GM21737 (cell line): ENCODE measurements around the gene ITGB2.

Source experiments
- ATAC-seq: cut with Tn5 transposase; IDR thresholded peaks from one replicate; pipeline ENCODE4 v1.9.1; 2021; ENCODE audit warnings: mild to moderate bottlenecking, moderate library complexity; ENCODE audit not compliant: unreplicated experiment

ITGB2 gene

DNA sequence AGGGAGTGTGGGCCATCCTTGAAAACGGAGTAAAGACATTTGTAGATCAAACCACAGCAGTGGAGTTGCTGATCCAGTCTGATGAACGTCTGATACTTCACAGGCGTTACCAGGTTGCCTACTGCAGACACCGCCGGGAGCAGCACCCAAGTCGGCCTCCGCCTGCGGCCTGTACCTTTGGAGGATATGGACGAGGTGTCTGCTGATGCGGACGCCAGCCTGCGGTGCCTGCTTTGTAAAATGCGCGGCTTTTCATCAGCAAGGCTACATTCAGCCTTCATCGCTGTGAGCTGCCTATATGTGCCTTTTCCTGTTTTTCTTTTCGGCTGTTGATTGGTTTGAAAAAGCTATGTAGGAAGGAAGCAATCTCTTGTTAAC, 35.1 kb upstream of the ITGB2 start:
- no peak for ATAC-seq

DNA sequence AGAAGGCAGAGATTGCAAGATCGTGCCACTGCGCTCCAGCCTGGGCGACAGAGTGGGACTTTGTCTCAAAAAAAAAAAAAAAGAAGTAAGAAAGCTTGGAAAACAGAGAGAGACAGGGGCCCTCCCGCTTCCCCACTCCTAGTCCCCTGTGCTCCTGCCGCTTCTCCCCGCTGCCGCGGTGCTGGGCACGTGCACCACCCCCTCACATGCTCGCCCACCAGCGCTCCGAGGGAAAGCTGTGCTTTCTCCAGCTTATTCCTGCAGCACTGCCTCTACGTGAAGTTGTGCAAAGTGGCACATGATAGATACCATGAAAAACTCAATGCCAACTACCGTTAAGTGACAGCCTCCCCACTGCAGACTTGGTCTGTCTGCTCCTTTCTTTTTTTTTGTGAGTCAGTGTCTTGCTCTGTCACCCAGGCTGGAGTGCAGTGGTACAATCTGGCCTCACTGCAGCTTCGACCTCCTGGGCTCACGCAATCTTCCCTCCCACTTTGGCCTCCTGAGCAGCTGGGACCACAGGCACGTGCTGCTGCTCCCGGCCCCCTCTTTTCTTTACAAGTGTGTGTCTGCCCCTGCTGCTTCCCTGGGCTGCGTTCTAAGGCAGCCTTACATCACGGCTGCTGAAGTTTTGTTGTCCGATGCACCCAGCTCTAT, 34.6 kb upstream of the ITGB2 start:
- no peak for ATAC-seq

DNA sequence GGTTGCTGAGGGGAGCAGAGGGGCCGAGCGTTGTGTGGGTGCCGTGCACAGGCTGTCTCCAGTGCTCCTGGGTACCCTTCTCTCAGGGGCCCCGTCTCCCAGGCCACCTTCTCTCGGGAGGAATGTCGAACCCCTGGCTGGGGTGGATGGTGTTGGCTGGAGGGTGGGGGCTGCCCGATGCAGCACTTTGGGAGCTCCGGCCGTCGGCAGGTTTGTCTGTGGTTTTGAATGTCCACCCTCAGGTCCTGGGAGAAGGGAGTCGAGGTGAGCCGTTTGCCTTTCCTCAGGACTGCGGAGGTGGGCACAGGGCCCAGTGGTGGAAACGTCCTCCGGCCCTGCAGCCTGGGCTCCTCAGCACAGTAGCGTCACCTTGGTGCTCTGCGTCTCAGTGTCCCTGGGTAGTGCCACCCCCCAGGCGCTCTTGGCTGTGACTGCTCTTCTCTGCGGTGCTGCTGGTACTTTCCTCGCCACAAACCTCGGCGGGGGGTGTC, 33.6 kb upstream of the ITGB2 start:
- no peak for ATAC-seq

DNA sequence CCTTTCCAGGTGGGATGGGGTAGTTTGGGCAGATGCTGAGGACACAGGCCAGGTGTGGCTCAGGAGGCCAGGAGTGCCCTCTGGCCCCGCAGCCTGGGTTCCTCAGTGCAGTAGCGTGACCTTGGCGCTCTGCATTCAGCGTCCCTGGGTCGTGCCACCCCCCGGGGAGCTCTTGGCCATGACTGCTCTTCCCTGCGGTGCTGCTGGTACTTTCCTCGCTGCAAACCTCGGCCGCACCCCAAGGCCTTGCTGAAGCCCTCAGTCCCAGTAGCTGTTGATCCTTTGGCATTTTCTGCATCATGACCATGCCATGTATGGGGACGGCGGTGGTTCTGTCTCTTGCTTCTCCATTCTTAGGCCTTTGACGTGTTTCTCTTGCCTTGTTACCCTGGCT, 32.9 kb upstream of the ITGB2 start:
- ATAC-seq: no peak

DNA sequence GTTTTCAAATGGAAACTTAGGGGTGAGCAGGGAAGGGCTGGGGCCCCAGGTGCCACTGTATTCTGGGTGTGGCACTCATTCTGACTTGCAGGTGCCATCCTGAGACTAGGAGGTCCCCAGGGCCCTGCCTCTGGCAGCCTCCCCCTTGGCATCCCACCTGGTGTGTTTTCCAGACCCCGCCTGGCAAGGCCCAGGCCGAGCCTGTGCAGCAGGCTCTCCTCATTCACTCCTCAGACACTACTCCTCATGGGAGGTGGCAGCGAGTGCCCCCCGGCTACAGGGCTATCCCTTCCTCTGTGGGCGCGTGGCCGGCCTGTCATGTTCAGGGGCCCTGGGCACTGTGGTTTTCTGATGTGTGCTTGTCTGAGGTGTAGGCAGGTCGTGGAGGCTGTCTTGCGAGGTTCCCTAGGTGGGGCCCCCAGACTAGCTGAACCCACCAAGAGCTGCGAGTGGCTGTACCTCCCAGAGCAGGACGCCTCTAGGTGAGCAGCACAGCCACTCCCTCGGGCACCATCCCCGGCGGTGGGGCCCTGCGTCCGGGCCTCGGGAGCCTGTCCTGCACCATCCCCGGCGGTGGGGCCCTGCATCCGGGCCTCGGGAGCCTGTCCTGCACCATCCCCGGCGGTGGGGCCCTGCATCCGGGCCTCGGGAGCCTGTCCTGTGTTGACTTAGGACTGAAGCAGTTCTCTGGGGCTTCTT, 32.4 kb upstream of the ITGB2 start:
- no peak for ATAC-seq

DNA sequence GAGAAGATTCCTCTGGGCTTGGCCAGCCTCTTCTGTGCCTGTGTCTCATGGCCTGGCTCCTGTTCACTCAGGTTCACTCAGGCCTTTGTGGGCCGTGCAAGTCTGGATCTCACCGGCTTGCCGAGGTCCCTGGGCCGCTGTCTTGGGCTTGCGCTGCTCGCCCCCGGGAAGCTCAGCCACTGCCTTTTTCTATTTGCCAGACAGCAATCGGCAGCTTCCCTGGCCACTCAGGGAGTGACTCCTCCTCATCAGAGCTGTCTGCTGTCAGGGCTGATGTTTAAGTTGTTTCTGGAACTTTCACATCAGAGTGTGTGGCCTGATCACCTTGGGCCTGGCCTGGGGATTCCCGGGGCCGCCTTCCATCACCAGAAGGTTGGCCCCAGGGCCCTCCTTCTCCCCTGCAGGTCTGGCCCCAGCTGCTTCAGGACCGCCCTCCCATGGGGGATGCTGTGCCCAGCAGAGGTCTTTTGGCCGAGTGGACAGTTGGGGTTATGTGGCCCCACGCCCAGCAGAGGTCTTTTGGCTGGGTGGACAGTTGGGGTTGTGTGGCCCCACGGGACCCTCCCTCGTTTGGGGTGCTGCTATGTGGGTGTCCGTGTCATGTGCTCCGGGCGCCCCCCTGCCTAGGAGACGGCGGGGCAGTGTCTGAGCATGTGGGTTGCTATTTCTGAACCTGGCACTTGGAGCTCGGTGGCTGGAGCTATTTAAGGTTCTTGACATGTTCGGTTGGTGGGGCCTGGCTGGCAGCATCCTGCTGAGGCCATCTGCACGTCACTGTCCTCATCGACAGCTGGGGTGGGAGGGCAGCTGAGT, 31.6 kb upstream of the ITGB2 start:
- no peak for ATAC-seq

DNA sequence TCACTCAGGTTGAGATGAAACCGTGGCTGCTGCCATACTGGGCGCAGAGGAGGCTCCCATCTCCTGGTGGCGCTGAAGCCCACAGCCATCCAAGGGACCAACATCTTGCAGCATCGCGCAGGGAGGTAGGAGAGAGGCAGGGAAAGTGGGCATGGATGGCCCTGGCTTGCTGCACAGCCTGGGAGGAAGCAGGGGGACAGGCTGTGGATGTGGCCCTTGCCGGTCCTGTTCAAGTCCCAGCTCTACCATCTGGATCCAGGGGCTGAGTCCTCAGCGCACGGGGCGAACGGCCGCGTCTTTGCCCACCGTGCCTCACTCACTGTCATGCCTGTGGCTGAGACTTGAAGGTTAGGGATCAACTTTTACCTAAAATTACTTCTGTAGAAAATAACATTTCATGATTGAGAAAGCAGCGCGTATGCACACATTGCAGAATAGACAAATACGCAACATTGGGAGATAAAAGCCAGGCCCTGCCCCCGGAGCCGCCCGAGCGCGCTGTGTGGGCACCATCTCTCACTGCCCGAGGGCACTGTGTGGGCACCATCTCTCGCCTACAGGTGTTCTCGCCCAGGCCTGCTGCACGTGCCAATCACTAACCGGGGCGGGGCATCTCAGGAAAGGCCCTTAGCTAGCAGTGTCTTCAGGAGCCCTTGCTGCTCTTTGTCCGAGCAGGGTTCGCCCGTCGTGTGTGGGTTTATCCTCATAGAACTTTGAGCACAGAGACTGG, 30.7 kb upstream of the ITGB2 start:
- no peak for ATAC-seq

DNA sequence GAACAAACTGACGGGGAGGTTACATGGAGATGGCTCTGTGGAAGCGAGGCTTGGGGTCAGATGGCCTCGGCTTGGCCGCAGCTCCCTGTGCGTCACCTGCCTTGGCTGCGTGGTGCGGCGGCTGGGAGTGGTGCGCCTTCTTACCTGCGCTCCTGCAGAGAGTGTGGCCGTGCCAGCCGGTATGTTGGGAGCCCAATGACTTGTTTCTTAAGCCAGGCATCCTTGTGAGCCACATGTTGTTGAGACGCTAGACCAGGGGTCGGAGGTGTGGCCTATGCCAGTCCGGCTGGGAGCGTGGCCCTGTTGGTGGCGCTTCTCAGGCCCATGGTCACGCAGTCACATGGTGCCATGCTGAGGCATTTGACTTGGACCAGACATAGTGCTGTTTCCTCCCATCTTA, 29.7 kb upstream of the ITGB2 start:
- no peak for ATAC-seq

DNA sequence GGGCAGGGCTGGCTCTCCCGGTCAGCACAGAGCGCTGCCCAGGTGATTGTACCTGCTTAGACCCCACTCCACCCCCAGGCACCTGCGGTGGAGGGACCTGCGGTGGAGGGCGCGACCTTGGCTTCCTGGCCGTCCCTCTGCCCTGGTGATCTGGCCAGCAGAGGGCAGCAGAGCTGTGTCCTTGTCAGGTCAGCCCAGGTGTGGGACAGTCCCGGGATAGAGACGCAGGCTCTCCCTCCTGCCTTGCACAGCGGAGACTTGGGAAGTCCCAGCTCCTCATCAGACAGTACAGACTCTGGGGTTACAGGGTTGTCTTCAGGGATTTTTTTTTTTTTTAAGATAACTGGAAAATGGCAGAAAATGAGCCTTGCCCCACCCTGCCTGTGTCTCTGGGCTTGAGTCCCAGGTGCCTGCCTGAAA, 29.1 kb upstream of the ITGB2 start:
- ATAC-seq: no peak

DNA sequence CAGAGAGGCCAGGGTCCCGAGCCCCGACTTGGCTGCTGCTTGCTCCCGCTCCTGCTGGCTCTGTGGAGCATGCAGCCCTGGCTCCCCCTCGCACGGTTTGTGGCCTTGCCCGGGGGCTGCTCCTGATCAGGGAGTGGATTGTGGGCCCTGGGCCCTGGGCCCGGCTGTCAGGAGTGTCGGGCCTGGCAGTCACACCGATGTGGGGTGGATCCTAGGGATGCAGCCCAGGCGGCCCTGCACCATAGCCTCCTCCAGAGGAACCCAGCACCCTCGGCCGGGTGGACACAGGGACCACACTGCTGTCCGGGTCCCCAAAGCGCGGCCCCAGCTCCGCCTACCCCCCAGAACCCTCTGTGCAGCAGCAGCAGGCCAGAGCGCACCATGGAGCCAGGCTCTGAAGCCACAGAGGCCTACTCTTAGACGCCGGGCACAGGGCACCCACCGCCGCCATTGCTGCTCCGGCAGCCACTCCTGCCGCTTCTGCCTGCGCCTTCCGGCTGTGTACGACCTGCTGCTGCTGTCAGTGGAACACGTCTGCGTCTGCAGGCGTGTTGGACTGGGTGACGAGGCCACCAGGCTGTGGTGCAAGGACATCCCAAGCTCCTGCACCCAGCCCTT, 28.6 kb upstream of the ITGB2 start:
- ATAC-seq: no peak

DNA sequence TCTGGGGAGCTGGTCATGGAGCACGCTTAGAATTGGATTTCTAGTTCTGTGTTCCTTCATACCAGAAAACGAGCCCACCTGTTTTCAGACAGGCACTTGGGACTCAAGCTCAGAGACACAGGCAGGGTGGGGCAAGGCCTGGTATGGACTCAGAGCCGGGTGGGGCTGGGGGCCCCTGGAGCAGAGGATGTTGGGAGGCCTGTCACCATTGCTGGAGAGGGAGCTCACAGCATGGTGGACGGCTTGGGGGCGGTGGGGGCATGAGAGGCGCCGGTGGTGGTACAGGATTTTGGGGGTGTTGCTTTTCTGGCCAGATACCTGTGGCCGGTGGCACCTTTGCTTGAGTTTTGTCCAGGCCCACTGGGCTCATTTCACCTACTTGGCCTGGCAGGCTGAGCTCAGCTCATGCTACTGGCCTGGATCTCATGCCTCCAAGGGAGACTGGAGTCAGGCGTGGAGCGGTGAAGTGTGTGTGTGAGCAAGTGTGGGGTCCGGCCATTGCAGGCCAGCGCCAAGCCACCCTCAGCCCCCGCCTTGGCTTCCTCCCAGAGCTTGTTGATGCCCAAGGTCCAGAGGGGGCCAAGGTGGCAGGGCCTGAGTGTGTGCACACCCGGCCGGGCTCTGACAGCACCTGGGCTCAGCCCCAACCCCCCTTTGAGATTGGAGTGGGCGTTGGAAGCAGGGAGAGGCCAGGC, 27.9 kb upstream of the ITGB2 start:
- no peak for ATAC-seq

DNA sequence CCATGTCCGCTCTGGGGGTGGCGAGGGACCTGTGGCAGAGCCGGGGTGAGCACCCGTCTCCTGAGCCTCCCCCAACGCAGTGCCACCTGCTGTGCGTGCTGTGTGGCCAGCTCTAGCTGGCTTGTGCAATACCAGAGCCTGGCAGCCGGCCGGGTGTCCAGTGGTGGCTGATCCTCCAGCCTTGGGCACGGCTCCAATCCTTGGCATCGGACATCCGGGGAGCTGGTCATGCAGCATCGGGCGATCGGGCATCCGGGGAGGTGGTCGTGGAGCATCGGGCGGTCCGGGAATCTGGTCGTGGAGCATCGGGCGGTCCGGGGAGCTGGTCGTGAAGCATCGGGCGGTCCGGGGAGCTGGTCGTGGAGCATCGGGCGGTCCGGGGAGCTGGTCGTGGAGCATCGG, 27.2 kb upstream of the ITGB2 start:
- ATAC-seq: no peak

DNA sequence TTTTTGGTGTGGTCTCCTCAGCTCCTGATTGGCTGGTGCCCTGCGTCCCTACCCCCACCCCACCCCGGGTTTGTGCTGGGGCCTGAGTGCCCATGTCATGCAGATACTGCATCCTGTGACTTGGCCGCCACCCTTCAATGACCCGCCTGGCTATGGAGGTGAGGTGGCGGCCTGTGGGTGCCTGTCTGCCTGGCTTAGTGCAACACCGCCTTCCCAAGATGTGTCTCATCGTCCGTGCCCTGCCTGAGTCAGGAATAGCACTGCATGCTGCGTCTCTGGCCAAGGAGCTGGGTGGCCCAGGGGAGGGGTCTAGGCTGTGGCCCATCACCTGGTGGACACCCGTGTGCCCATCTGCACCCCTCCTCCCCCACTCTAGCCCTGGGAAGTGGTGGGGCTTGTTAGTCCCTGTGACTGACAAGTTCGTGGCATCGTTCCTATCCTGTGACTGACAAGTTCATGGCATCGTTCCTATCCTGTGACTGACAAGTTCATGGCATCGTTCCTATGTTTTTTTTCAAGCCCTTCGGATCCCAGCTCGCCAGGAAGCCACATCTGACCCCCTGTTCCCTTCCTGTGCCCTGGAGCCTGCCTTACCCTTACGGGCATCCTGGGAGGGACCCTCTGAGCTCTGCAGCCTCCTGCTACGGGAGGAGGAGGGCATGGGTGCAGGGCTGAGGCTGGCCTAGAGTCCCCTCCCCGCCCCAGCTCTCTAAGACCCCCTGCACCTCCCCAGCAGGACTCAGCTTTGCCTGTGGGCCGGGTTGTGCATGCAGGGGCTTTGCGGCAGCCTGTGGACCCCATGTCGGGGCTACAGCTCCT, 26.6 kb upstream of the ITGB2 start:
- ATAC-seq: no peak

DNA sequence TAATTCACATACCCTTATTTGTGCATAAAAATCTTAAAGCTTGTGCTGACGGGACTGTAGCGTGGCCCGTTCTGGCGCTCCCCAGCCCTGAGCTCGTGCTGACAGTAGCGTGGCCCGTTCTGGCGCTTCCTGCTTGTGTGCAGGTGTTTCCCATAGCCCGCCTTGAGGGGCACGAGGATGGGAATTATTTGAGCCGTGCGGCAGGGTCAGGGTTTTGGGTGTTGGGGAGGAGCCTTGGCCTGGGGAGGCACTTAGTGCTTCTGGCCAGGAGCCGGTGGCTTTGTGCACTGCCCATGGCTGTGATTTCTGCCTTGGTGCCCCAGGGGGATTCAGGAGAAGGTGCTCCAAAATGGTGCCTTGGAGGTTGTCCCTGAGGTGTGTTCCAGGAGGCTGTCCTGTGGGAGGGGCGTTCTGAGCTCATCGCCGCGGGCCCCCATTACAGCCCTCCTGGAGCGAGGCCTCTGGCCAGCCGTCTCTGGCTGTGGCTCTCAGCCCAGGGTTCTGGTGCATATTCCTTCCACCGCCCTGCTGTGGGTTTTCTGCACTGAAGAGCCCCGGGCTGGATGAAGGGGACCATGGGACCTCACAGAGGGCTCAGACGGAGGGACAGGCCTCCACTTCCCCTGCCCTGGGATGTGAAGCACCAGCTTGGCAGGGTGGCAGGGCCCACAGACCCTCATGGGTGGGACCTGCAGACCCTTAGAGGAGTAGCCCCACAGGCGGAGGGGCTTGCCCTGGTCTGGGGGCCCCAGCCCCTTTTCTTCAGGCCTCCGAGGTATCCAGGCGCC, 25.7 kb upstream of the ITGB2 start:
- ATAC-seq: no peak

DNA sequence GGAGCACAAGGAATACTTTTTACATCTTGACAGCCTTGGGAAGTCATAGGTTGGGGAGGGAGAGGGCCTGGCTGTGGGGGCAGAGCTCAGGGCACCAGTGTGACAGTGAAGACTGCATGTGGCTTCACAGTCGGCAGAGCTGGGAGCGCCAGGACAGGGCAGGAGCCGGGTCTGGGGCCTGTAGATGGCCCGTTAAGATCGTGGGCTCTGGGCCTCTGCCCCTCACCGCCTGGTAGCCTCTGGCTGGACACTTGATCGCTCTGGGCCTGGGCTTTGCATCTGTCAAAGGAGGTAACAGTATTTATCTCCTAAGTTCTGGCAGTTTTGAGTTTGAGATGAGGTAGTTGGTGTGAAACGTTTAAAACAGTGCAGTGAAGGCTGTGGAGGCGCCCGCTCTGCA, 23.9 kb upstream of the ITGB2 start:
- ATAC-seq: no peak

DNA sequence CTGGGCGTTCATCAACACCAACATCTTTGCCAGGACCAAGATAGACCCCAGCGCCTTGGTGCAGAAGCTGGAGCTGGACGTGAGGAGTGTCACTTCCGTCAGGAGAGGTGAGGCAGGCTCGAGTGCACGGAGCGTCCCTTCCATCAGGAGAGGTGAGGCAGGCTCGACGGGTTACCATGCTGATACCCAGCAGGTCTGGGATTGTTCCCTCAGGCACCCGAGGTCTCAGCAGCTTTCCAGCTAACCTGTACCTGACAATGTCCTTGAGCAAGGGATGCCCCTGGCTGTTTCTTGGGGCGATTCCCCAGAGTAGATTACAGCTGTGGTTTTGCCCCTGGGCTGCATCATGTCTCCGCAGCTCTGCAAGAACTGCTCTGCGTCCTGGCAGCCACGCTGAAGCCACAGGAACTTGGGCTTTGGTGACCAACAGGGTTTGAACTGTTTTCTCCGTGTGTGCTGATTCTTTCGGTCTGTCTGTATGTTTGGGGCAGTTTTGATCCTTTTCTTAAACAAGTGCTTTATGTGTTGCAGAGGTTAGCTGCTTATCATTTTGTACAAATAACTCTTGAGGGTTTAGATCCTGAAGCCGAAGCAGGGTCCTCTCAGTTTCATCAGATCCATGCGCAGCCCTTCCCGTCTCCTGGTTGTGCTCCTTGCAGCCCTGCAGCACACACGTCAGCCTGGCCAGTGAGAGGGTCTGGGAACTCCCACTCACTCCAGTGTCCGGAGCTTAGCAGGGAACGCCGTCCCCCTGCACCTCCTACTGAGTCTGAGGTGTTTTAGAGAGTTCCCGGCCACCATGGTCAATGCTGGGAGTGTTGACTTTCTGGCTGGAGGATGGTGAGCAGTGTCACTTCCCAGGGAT, 23.2 kb upstream of the ITGB2 start:
- no peak for ATAC-seq

DNA sequence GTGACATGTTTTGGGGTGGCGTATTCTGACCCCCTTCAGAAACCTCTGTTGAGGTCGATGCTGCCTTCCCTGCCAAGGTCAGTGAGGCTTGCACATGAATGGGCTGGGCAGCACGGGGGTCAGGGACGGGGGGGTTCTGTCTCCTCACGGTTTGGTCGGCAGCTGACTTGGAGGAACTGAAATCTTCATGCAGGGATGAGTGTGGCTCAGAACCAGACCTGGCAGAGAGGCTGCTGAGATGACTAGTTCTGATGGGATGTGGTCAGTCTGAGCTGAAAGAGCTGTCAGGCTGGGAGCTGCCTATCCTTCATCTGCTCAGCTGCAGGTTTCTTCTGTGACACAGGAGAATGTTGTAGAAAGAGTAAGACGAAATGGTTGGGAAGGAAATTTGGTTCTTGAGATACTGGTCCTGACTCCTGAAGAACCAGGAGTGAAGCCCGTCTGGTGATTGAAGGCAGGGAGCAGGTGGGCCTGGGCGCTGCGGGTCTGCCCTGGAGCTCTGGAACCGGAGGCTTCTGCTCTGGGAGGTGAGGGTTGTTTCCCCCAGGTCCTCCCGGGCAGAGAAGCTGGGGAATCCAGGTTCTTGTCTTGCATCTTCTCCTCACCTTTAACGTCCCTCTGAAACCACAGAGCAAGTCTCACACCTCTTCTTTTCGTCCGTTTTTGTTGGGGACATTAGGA, 22.4 kb upstream of the ITGB2 start:
- no peak for ATAC-seq
